Neuron (in vitro differentiated cells): ENCODE data around the gene MACIR.
A peak's percentile ranks its signal among the peaks of the same experiment; 100 is the strongest.

Experiments used
- H2AFZ ChIP-seq: one replicate; pipeline ENCODE4 v1.6.1; 2013; ENCODE audit warnings: low read depth, mild to moderate bottlenecking, inconsistent platforms, low read length, moderate library complexity
- H3K27me3 ChIP-seq: one replicate; pipeline ENCODE4 v1.6.1; 2013; ENCODE audit warnings: low read length; ENCODE audit not compliant: insufficient read depth
- H3K36me3 ChIP-seq: one replicate; pipeline ENCODE4 v1.6.1; 2013; ENCODE audit warnings: low read length; ENCODE audit not compliant: insufficient read depth
- H3K4me1 ChIP-seq: one replicate; pipeline ENCODE4 v1.6.1; 2013; ENCODE audit warnings: low read length; ENCODE audit not compliant: insufficient read depth
- H3K4me3 ChIP-seq: 2 replicates; pipeline ENCODE4 v1.5.1; 2013; ENCODE audit warnings: mild to moderate bottlenecking, low read length, moderate library complexity
- H3K9me3 ChIP-seq: one replicate; pipeline ENCODE4 v1.6.1; 2013; ENCODE audit warnings: low read length

MACIR gene

GRCh38 chr5:103256178-103256577 is 2.4 kb upstream of the MACIR start:
- H2AFZ ChIP-seq, result no peak overlapping the region
- H3K27me3 ChIP-seq, result no peaks in the 10 kb centered on the region
- H3K36me3 ChIP-seq, result no peaks in the 10 kb centered on the region
- no peaks in the 10 kb centered on the region for H3K9me3 ChIP-seq
- peaks cover 13% of the 10 kb centered on the region for H3K4me1 ChIP-seq
- no peak overlapping the region for H3K4me3 ChIP-seq

GRCh38 chr5:103258957-103259704 is 568 bp downstream of the MACIR start:
- H3K27me3 ChIP-seq, result no peaks in the 10 kb centered on the region
- peak overlapping the region; percentile 74 for H2AFZ ChIP-seq
- H3K9me3 ChIP-seq, result no peaks in the 10 kb centered on the region
- peaks cover 30% of the 10 kb centered on the region for H3K4me1 ChIP-seq
- no peaks in the 10 kb centered on the region for H3K36me3 ChIP-seq
- H3K4me3 ChIP-seq, result peak overlapping the region; percentile 73

GRCh38 chr5:103259705-103260355 is 1.3 kb downstream of the MACIR start:
- Histone ChIP-seq H2AFZ (no peak overlapping the region), H3K27me3 (no peaks in the 10 kb centered on the region), H3K4me3 (peak overlapping the region; percentile 73), H3K4me1 (peaks cover 30% of the 10 kb centered on the region), H3K36me3 (no peaks in the 10 kb centered on the region), H3K9me3 (no peaks in the 10 kb centered on the region)

- H3K4me3 ChIP-seq, result peak overlapping the region; percentile 73
- no peaks in the 10 kb centered on the region for H3K27me3 ChIP-seq
- no peak overlapping the region for H2AFZ ChIP-seq
- H3K9me3 ChIP-seq, result no peaks in the 10 kb centered on the region
- H3K4me1 ChIP-seq, result peaks cover 30% of the 10 kb centered on the region
- H3K36me3 ChIP-seq, result no peaks in the 10 kb centered on the region
These were observed 2.4 kb downstream of the MACIR start for GRCh38 chr5:103260951-103261350.

GRCh38 chr5:103262422-103262871 is 3.9 kb downstream of the MACIR start:
- H3K4me3 ChIP-seq, result peak overlapping the region; percentile 73
- H3K4me1 ChIP-seq, result peaks cover 27% of the 10 kb centered on the region
- H3K36me3 ChIP-seq, result peaks cover 14% of the 10 kb centered on the region
- H3K27me3 ChIP-seq, result no peaks in the 10 kb centered on the region
- no peak overlapping the region for H2AFZ ChIP-seq
- H3K9me3 ChIP-seq, result no peaks in the 10 kb centered on the region

GRCh38 chr5:103263054-103263453 is 4.5 kb downstream of the MACIR start:
- Histone ChIP-seq H3K4me1 (peaks cover 23% of the 10 kb centered on the region), H2AFZ (no peak overlapping the region), H3K9me3 (no peaks in the 10 kb centered on the region), H3K27me3 (no peaks in the 10 kb centered on the region), H3K4me3 (no peak overlapping the region), H3K36me3 (peaks cover 20% of the 10 kb centered on the region)

GRCh38 chr5:103264508-103264907 is 5.9 kb downstream of the MACIR start:
- Histone ChIP-seq H3K4me3 (no peak overlapping the region), H3K27me3 (no peaks in the 10 kb centered on the region), H3K4me1 (peaks cover 23% of the 10 kb centered on the region), H3K36me3 (peaks cover 22% of the 10 kb centered on the region), H2AFZ (no peak overlapping the region), H3K9me3 (no peaks in the 10 kb centered on the region)

- peaks cover 42% of the 10 kb centered on the region for H3K36me3 ChIP-seq
- H3K4me1 ChIP-seq, result peaks cover 15% of the 10 kb centered on the region
- H3K27me3 ChIP-seq, result no peaks in the 10 kb centered on the region
- no peaks in the 10 kb centered on the region for H3K9me3 ChIP-seq
- H3K4me3 ChIP-seq, result no peak overlapping the region
- H2AFZ ChIP-seq, result no peak overlapping the region
These were observed 12.0 kb downstream of the MACIR start for GRCh38 chr5:103270581-103270980.

- peaks cover 47% of the 10 kb centered on the region for H3K36me3 ChIP-seq
- H3K4me3 ChIP-seq, result no peak overlapping the region
- H2AFZ ChIP-seq, result no peak overlapping the region
- no peaks in the 10 kb centered on the region for H3K27me3 ChIP-seq
- no peaks in the 10 kb centered on the region for H3K9me3 ChIP-seq
- peaks cover 15% of the 10 kb centered on the region for H3K4me1 ChIP-seq
These were observed 13.2 kb downstream of the MACIR start for GRCh38 chr5:103271570-103272289.

GRCh38 chr5:103272377-103272776 is 13.8 kb downstream of the MACIR start:
- no peaks in the 10 kb centered on the region for H3K9me3 ChIP-seq
- H3K4me3 ChIP-seq, result no peak overlapping the region
- peaks cover 15% of the 10 kb centered on the region for H3K4me1 ChIP-seq
- no peak overlapping the region for H2AFZ ChIP-seq
- H3K27me3 ChIP-seq, result no peaks in the 10 kb centered on the region
- peaks cover 47% of the 10 kb centered on the region for H3K36me3 ChIP-seq

- Histone ChIP-seq H3K4me3 (no peak overlapping the region), H2AFZ (no peak overlapping the region), H3K9me3 (no peaks in the 10 kb centered on the region), H3K27me3 (no peaks in the 10 kb centered on the region), H3K4me1 (peaks cover 15% of the 10 kb centered on the region), H3K36me3 (peaks cover 51% of the 10 kb centered on the region)
These were observed 15.4 kb downstream of the MACIR start for GRCh38 chr5:103273952-103274351.

GRCh38 chr5:103275851-103276250 is 17.3 kb downstream of the MACIR start:
- Histone ChIP-seq H3K36me3 (peaks cover 56% of the 10 kb centered on the region), H3K4me1 (peaks cover 13% of the 10 kb centered on the region), H3K9me3 (peaks cover under 1% of the 10 kb centered on the region), H3K27me3 (no peaks in the 10 kb centered on the region), H3K4me3 (no peak overlapping the region), H2AFZ (no peak overlapping the region)

GRCh38 chr5:103280967-103281366 is 22.4 kb downstream of the MACIR start:
- Histone ChIP-seq H3K4me3 (no peak overlapping the region), H3K36me3 (peaks cover 43% of the 10 kb centered on the region), H3K27me3 (no peaks in the 10 kb centered on the region), H2AFZ (no peak overlapping the region), H3K4me1 (no peaks in the 10 kb centered on the region), H3K9me3 (peaks cover 4% of the 10 kb centered on the region)
